Measurements from ENCODE around the gene TVP23B. TPM values are rescaled to one million over a fixed set of nuclear protein-coding genes. Genes with fewer than 3 reads are reported as not detected.

The TVP23B gene
- total and polyA plus RNA-seq, 2 of the 13 experiments (the other 11 are each of a cell fraction or from before 2014, with no cell fraction given) = 45.1 to 66.5 TPM

- TF ChIP-seq STAT6 (CRISPR knock-in tag; IDR thresholded peaks at IDR 0.05; ENCODE audit: borderline replicate concordance) (no peak), LRRFIP1 (CRISPR knock-in tag; conservative IDR thresholded peaks at IDR 0.05) (no peak), MEIS1 (CRISPR knock-in tag; IDR thresholded peaks at IDR 0.05; ENCODE audit: borderline replicate concordance) (no peak), ZSCAN20 (CRISPR knock-in tag; IDR thresholded peaks at IDR 0.05; ENCODE audit: borderline replicate concordance) (no peak), TIGD3 (CRISPR knock-in tag; IDR thresholded peaks at IDR 0.05; ENCODE audit: borderline replicate concordance) (no peak), ZNF780A (CRISPR knock-in tag; IDR thresholded peaks at IDR 0.05) (no peak), ZNF136 (CRISPR knock-in tag; IDR thresholded peaks at IDR 0.05; ENCODE audit: low read depth) (no peak), SIN3B (IDR thresholded peaks at IDR 0.05; ENCODE audit: low read length) (peak; percentile 54; the same call in 1 of the 2 replicates), PAXIP1 (CRISPR knock-in tag; conservative IDR thresholded peaks at IDR 0.05) (no peak; the same call in 1 of the 2 replicates), BCL6 (CRISPR knock-in tag; IDR thresholded peaks at IDR 0.05) (no peak), GATA4 (IDR thresholded peaks at IDR 0.05; ENCODE audit: borderline replicate concordance, low read depth) (peak; percentile 59; the same call in 1 of the 2 replicates), ZNF619 (CRISPR knock-in tag; IDR thresholded peaks at IDR 0.05) (no peak), ZNF569 (CRISPR knock-in tag; IDR thresholded peaks at IDR 0.05; ENCODE audit: borderline replicate concordance) (no peak), SNAPC2 (CRISPR knock-in tag; IDR thresholded peaks at IDR 0.05) (no peak), ETV5 (CRISPR knock-in tag; IDR thresholded peaks at IDR 0.05; ENCODE audit: borderline replicate concordance) (0 out of 2 replicates have a peak, but pooled peaks have one; percentile 25), KAT2B (IDR thresholded peaks at IDR 0.05; ENCODE audit: borderline replicate concordance, low read depth, low read length) (no peak), ZNF782 (CRISPR knock-in tag; IDR thresholded peaks at IDR 0.05; ENCODE audit: borderline replicate concordance) (no peak)
Measured at GRCh38 chr17:18855831-18856569, 75.0 kb downstream of the TVP23B start (continued).
